HEK293T (cell line): ENCODE measurements around the gene OBP2B.

Experiments used
- ELF4 ChIP-seq: fragments of 450-650 bp; IDR thresholded peaks from 2 replicates; pipeline ENCODE4 v1.6.1; 2017; ENCODE audit warnings: antibody characterized with exemption
- FOXK2 ChIP-seq: fragments of 450-650 bp; IDR thresholded peaks from 2 replicates; pipeline ENCODE4 v1.6.1; 2016; ENCODE audit warnings: mild to moderate bottlenecking
- FOXM1 ChIP-seq: fragments of 450-650 bp; IDR thresholded peaks from 2 replicates; pipeline ENCODE4 v1.6.1; 2017; ENCODE audit warnings: mild to moderate bottlenecking, borderline replicate concordance
- L3MBTL2 ChIP-seq: fragments of 450-650 bp; conservative IDR thresholded peaks from 2 replicates; pipeline ENCODE4 v1.6.1; 2016; ENCODE audit warnings: mild to moderate bottlenecking
- SUZ12 ChIP-seq: fragments of 450-650 bp; IDR thresholded peaks from 2 replicates; pipeline ENCODE4 v1.6.1; 2016; ENCODE audit warnings: mild to moderate bottlenecking
- ZNF384 ChIP-seq: fragments of 450-650 bp; IDR thresholded peaks from 2 replicates; pipeline ENCODE4 v1.6.1; 2016

GRCh38 chr9:133256686-133257091 lies 47.6 kb upstream of the OBP2B start:
- TF ChIP-seq ZNF384 (no peak), ELF4 (no peak), SUZ12 (no peak), L3MBTL2 (no peak), FOXK2 (no peak), FOXM1 (no peak)
